Measurements from ENCODE around the gene CUX1. TPM values are rescaled to one million over a fixed set of nuclear protein-coding genes. Genes with fewer than 3 reads are reported as not detected.

CUX1 gene
- total and polyA plus RNA-seq, 2 of the 13 experiments (the other 11 are each of a cell fraction or from before 2014, with no cell fraction given), result 13.7 to 14.9 TPM

DNA sequence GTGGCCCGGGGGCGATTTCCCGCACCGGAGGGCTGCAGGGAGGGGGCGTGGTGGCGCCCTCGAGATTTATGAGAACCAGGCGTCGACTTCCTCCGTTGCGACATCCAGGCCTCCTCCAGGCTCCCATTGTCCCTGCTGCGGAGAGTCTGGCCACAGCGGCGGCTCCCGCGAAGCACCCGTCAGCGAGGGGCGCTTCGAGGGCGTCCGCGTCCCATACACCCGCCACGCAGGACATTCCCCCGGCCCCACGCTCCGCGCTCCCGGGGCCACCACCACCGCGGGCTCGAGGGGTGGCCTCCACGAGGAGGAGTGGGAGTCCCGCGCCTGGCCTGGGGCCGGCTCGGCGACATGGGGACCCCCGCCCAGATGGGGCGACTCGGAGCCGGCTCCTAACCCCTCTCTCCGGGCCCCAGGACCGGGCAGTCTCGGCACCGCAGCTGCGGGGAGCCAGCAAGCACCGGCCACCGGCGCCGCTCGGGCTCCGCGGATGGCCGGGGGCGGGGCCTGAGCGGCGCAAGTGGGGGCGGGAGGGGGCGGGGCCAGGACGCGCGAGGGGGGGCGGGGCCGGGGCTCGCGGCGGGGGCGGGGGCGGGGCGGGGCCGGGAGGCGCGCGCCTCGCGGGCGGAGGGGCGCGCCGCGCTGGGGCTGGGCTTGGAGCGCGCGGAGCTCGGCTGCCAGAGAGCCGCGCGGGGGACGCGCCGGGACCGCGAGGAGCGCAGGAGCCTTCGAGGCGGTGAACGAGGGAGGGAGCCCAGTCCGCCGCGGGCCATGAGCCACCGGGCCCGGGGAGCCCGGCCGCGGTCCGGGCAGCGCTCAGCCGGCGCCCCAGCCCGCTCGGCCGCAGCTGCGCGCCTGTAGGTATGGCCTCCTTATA lies 469.0 kb downstream of the CUX1 start, which contains the start of gene SH2B2 (continued):
- TF ChIP-seq, protein P1, sequence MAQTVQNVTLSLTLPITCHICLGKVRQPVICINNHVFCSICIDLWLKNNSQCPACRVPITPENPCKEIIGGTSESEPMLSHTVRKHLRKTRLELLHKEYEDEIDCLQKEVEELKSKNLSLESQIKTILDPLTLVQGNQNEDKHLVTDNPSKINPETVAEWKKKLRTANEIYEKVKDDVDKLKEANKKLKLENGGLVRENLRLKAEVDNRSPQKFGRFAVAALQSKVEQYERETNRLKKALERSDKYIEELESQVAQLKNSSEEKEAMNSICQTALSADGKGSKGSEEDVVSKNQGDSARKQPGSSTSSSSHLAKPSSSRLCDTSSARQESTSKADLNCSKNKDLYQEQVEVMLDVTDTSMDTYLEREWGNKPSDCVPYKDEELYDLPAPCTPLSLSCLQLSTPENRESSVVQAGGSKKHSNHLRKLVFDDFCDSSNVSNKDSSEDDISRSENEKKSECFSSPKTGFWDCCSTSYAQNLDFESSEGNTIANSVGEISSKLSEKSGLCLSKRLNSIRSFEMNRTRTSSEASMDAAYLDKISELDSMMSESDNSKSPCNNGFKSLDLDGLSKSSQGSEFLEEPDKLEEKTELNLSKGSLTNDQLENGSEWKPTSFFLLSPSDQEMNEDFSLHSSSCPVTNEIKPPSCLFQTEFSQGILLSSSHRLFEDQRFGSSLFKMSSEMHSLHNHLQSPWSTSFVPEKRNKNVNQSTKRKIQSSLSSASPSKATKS (CRISPR knock-in tag; IDR thresholded peaks at IDR 0.05), result no peak
- TF ChIP-seq, protein P2, sequence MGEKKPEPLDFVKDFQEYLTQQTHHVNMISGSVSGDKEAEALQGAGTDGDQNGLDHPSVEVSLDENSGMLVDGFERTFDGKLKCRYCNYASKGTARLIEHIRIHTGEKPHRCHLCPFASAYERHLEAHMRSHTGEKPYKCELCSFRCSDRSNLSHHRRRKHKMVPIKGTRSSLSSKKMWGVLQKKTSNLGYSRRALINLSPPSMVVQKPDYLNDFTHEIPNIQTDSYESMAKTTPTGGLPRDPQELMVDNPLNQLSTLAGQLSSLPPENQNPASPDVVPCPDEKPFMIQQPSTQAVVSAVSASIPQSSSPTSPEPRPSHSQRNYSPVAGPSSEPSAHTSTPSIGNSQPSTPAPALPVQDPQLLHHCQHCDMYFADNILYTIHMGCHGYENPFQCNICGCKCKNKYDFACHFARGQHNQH (CRISPR knock-in tag; IDR thresholded peaks at IDR 0.05), result no peak
- TF ChIP-seq MEIS1 (CRISPR knock-in tag; IDR thresholded peaks at IDR 0.05; ENCODE audit: borderline replicate concordance) (no peak), ZNF136 (CRISPR knock-in tag; IDR thresholded peaks at IDR 0.05; ENCODE audit: low read depth) (0 out of 2 replicates have a peak, but pooled peaks have one; percentile 51), NKX3-1 (CRISPR knock-in tag; IDR thresholded peaks at IDR 0.05) (peak; percentile 67; the same call in 1 of the 2 replicates), ISX (CRISPR knock-in tag; conservative IDR thresholded peaks at IDR 0.05) (peak; percentile 77; the same call in 1 of the 2 replicates), JARID2 (CRISPR knock-in tag; IDR thresholded peaks at IDR 0.05; ENCODE audit: insufficient replicate concordance) (no peak), MZF1 (CRISPR knock-in tag; IDR thresholded peaks at IDR 0.05; ENCODE audit: borderline replicate concordance) (no peak), KDM5B (CRISPR knock-in tag; IDR thresholded peaks at IDR 0.05; ENCODE audit: borderline replicate concordance) (peak; percentile 78; the same call in 1 of the 2 replicates), U2AF2 (IDR thresholded peaks at IDR 0.05; ENCODE audit: low read depth, low read length) (no peak), PHB2 (IDR thresholded peaks at IDR 0.05; ENCODE audit: partially characterized antibody) (no peak), XRCC5 (optimal IDR thresholded peaks at IDR 0.05; ENCODE audit: low read length) (no peak), SETDB1 (CRISPR knock-in tag; IDR thresholded peaks at IDR 0.05; ENCODE audit: borderline replicate concordance) (no peak), SCMH1 (CRISPR knock-in tag; IDR thresholded peaks at IDR 0.05; ENCODE audit: borderline replicate concordance) (no peak), SMARCE1 (IDR thresholded peaks at IDR 0.05; ENCODE audit: borderline replicate concordance) (no peak)
- TF ChIP-seq, protein P3, sequence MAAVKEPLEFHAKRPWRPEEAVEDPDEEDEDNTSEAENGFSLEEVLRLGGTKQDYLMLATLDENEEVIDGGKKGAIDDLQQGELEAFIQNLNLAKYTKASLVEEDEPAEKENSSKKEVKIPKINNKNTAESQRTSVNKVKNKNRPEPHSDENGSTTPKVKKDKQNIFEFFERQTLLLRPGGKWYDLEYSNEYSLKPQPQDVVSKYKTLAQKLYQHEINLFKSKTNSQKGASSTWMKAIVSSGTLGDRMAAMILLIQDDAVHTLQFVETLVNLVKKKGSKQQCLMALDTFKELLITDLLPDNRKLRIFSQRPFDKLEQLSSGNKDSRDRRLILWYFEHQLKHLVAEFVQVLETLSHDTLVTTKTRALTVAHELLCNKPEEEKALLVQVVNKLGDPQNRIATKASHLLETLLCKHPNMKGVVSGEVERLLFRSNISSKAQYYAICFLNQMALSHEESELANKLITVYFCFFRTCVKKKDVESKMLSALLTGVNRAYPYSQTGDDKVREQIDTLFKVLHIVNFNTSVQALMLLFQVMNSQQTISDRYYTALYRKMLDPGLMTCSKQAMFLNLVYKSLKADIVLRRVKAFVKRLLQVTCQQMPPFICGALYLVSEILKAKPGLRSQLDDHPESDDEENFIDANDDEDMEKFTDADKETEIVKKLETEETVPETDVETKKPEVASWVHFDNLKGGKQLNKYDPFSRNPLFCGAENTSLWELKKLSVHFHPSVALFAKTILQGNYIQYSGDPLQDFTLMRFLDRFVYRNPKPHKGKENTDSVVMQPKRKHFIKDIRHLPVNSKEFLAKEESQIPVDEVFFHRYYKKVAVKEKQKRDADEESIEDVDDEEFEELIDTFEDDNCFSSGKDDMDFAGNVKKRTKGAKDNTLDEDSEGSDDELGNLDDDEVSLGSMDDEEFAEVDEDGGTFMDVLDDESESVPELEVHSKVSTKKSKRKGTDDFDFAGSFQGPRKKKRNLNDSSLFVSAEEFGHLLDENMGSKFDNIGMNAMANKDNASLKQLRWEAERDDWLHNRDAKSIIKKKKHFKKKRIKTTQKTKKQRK (IDR thresholded peaks at IDR 0.05; ENCODE audit: low read length), result no peak
- TF ChIP-seq, protein P4, sequence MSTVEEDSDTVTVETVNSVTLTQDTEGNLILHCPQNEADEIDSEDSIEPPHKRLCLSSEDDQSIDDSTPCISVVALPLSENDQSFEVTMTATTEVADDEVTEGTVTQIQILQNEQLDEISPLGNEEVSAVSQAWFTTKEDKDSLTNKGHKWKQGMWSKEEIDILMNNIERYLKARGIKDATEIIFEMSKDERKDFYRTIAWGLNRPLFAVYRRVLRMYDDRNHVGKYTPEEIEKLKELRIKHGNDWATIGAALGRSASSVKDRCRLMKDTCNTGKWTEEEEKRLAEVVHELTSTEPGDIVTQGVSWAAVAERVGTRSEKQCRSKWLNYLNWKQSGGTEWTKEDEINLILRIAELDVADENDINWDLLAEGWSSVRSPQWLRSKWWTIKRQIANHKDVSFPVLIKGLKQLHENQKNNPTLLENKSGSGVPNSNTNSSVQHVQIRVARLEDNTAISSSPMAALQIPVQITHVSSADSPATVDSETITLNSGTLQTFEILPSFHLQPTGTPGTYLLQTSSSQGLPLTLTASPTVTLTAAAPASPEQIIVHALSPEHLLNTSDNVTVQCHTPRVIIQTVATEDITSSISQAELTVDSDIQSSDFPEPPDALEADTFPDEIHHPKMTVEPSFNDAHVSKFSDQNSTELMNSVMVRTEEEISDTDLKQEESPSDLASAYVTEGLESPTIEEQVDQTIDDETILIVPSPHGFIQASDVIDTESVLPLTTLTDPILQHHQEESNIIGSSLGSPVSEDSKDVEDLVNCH (CRISPR knock-in tag; IDR thresholded peaks at IDR 0.05), result no peak
- TF ChIP-seq, protein P5, sequence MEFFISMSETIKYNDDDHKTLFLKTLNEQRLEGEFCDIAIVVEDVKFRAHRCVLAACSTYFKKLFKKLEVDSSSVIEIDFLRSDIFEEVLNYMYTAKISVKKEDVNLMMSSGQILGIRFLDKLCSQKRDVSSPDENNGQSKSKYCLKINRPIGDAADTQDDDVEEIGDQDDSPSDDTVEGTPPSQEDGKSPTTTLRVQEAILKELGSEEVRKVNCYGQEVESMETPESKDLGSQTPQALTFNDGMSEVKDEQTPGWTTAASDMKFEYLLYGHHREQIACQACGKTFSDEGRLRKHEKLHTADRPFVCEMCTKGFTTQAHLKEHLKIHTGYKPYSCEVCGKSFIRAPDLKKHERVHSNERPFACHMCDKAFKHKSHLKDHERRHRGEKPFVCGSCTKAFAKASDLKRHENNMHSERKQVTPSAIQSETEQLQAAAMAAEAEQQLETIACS (CRISPR knock-in tag; IDR thresholded peaks at IDR 0.05), result peak; percentile 72
